IMR-90 (cell line): ENCODE measurements around the gene SPINK14. TPM values are rescaled to one million over a fixed set of nuclear protein-coding genes. Genes with fewer than 3 reads are reported as not detected.

Source experiments
- ATAC-seq: fragments of 200-7000 bp; cut with Tn5 transposase; 2 replicates; pipeline ENCODE4 v1.9.1; 2020; ENCODE audit warnings: low read depth, mild to moderate bottlenecking, moderate library complexity
- BruUV-seq: library from RNA; stranded (reverse); fragments of 400-500 nt; replicated peaks from 2 replicates; lab custom pipeline; 2021; lab: Mats Ljungman, UMichigan
- CTCF ChIA-PET: fragments of 300-600 bp; formaldehyde crosslinking; extraction: SDS; loops from one replicate; lab custom pipeline; 2021; ENCODE audit warnings: antibody characterized with exemption; lab: Yijun Ruan, JAX
- POLR2A ChIA-PET: fragments of 300-600 bp; sonication (Branson Sonifier 250); formaldehyde crosslinking; loops from one replicate; lab custom pipeline; 2022; ENCODE audit warnings: antibody characterized with exemption; ENCODE audit not compliant: unreplicated experiment; lab: Charles Lee
- DNase-seq: peaks from one replicate; pipeline ENCODE4 v3.0.0; 2013
- H2AFZ ChIP-seq: replicated peaks from 2 replicates; pipeline ENCODE3; 2013; ENCODE audit warnings: low read length, mild to moderate bottlenecking; ENCODE audit not compliant: poor library complexity
- H2AK5ac ChIP-seq: 2 replicates; pipeline ENCODE4 v1.6.1; 2013; ENCODE audit warnings: low read depth, low read length, inconsistent platforms
- H2AK9ac ChIP-seq: replicated peaks from 2 replicates; pipeline ENCODE3; 2013; ENCODE audit warnings: mild to moderate bottlenecking, low read depth, low read length, moderate library complexity; ENCODE audit not compliant: poor library complexity
- H2BK120ac ChIP-seq: 2 replicates; pipeline ENCODE4 v1.6.1; 2013; ENCODE audit warnings: low read depth, low read length, inconsistent platforms
- H2BK15ac ChIP-seq: 3 replicates; pipeline ENCODE4 v1.6.1; 2013; ENCODE audit warnings: low read depth, low read length, inconsistent platforms
- H2BK20ac ChIP-seq: 2 replicates; pipeline ENCODE4 v1.6.1; 2013; ENCODE audit warnings: low read depth, mild to moderate bottlenecking, inconsistent platforms, low read length, moderate library complexity
- H2BK5ac ChIP-seq: 2 replicates; pipeline ENCODE4 v1.6.1; 2013; ENCODE audit warnings: mild to moderate bottlenecking, low read depth, low read length, inconsistent platforms; ENCODE audit not compliant: poor library complexity, severe bottlenecking
- H3K14ac ChIP-seq: replicated peaks from 2 replicates; pipeline ENCODE4 v1.6.1; 2013; ENCODE audit warnings: low read depth, low read length, inconsistent platforms
- H3K18ac ChIP-seq: 2 replicates; pipeline ENCODE4 v1.6.1; 2013; ENCODE audit warnings: low read depth, low read length, control low read depth
- H3K23ac ChIP-seq: 2 replicates; pipeline ENCODE4 v1.6.1; 2013; ENCODE audit warnings: low read depth, low read length, inconsistent platforms
- H3K27ac ChIP-seq: 2 replicates; pipeline ENCODE4 v1.5.1; 2013; ENCODE audit warnings: mild to moderate bottlenecking, control low read depth, low read length; ENCODE audit not compliant: insufficient read depth
- H3K27me3 ChIP-seq: 2 replicates; pipeline ENCODE4 v1.6.1; 2013; ENCODE audit warnings: low read length; ENCODE audit not compliant: control insufficient read depth, insufficient read depth
- H3K36me3 ChIP-seq: 2 replicates; pipeline ENCODE4 v1.6.1; 2013; ENCODE audit warnings: low read length, mixed read lengths; ENCODE audit not compliant: control insufficient read depth, insufficient read depth
- H3K4ac ChIP-seq: 2 replicates; pipeline ENCODE4 v1.6.1; 2013; ENCODE audit warnings: low read depth, low read length, inconsistent platforms
- H3K4me1 ChIP-seq: 2 replicates; pipeline ENCODE4 v1.6.1; 2013; ENCODE audit warnings: low read length, mixed read lengths; ENCODE audit not compliant: control insufficient read depth, insufficient read depth
- H3K4me2 ChIP-seq: 2 replicates; pipeline ENCODE4 v1.6.1; 2013; ENCODE audit warnings: low read depth, mild to moderate bottlenecking, control low read depth, low read length, moderate library complexity
- H3K4me3 ChIP-seq: 2 replicates; pipeline ENCODE4 v1.5.1; 2013; ENCODE audit warnings: low read depth, mild to moderate bottlenecking, control low read depth, low read length, moderate library complexity; ENCODE audit not compliant: insufficient read depth
- H3K56ac ChIP-seq: 2 replicates; pipeline ENCODE4 v1.6.1; 2013; ENCODE audit warnings: low read length, inconsistent platforms; ENCODE audit not compliant: insufficient read depth; ENCODE audit errors: extremely low read depth
- H3K79me1 ChIP-seq, 2 experiments: 2 replicates each; pipeline ENCODE4 v1.6.1; 2013; ENCODE audit warnings: low read length in 2 of 2, inconsistent platforms in 1 of 2, low read depth in 1 of 2
- H3K9ac ChIP-seq: 2 replicates; pipeline ENCODE4 v1.6.1; 2013; ENCODE audit warnings: low read depth, low read length, control low read depth
- H3K9me1 ChIP-seq: 2 replicates; pipeline ENCODE4 v1.6.1; 2013; ENCODE audit warnings: low read length, inconsistent platforms; ENCODE audit not compliant: insufficient read depth
- H3K9me3 ChIP-seq: 2 replicates; pipeline ENCODE4 v1.6.1; 2013; ENCODE audit warnings: low read length; ENCODE audit not compliant: control insufficient read depth, insufficient read depth
- H4K20me1 ChIP-seq: 2 replicates; pipeline ENCODE4 v1.6.1; 2013; ENCODE audit warnings: low read length, inconsistent platforms; ENCODE audit not compliant: insufficient read depth
- H4K5ac ChIP-seq: 2 replicates; pipeline ENCODE4 v1.6.1; 2013; ENCODE audit warnings: mild to moderate bottlenecking, low read depth, low read length, control low read depth
- H4K8ac ChIP-seq, 2 experiments: 2 replicates each; pipeline ENCODE4 v1.6.1; 2013; ENCODE audit warnings: low read depth in 2 of 2, low read length in 2 of 2, control low read depth in 1 of 2, inconsistent platforms in 1 of 2
- H4K91ac ChIP-seq: 2 replicates; pipeline ENCODE4 v1.6.1; 2013; ENCODE audit warnings: low read depth, low read length, inconsistent platforms; ENCODE audit not compliant: insufficient read depth
- BHLHE40 ChIP-seq: fragments of 150-350 bp; IDR thresholded peaks from 2 replicates; pipeline ENCODE4 v1.6.1; 2016; ENCODE audit warnings: mild to moderate bottlenecking, low read depth, low read length
- CEBPB ChIP-seq: IDR thresholded peaks from 2 replicates; pipeline ENCODE4 v1.6.1; 2012; ENCODE audit warnings: low read depth, low read length, improper control_type of control experiment
- CHD1 ChIP-seq: IDR thresholded peaks from 2 replicates; pipeline ENCODE4 v1.6.1; 2012; ENCODE audit warnings: low read depth, low read length, improper control_type of control experiment
- FOS ChIP-seq: fragments of 150-350 bp; IDR thresholded peaks from 2 replicates; pipeline ENCODE4 v1.6.1; 2016; ENCODE audit warnings: low read depth, low read length
- MAFK ChIP-seq: IDR thresholded peaks from 2 replicates; pipeline ENCODE4 v1.6.1; 2012; ENCODE audit warnings: low read depth, low read length, improper control_type of control experiment
- MAZ ChIP-seq: IDR thresholded peaks from 2 replicates; pipeline ENCODE4 v1.6.1; 2012; ENCODE audit warnings: low read depth, mild to moderate bottlenecking, low read length, improper control_type of control experiment, moderate library complexity, borderline replicate concordance
- MXI1 ChIP-seq: IDR thresholded peaks from 2 replicates; pipeline ENCODE4 v1.6.1; 2012; ENCODE audit warnings: low read depth, mild to moderate bottlenecking, low read length, moderate library complexity, borderline replicate concordance
- NFE2L2 ChIP-seq: fragments of 150-350 bp; IDR thresholded peaks from 2 replicates; pipeline ENCODE4 v1.6.1; 2016; ENCODE audit warnings: low read depth, mild to moderate bottlenecking, low read length
- POLR2A ChIP-seq: IDR thresholded peaks from 2 replicates; pipeline ENCODE4 v1.6.1; 2012; ENCODE audit warnings: mild to moderate bottlenecking, low read depth, low read length
- RAD21 ChIP-seq: IDR thresholded peaks from 2 replicates; pipeline ENCODE4 v1.6.1; 2012; ENCODE audit warnings: low read length, improper control_type of control experiment
- RCOR1 ChIP-seq: IDR thresholded peaks from 2 replicates; pipeline ENCODE4 v1.6.1; 2012; ENCODE audit warnings: mild to moderate bottlenecking, low read length, improper control_type of control experiment; ENCODE audit not compliant: insufficient replicate concordance
- RFX5 ChIP-seq: IDR thresholded peaks from 2 replicates; pipeline ENCODE4 v1.8.0; 2012; ENCODE audit warnings: low read depth, mild to moderate bottlenecking, low read length, moderate library complexity
- SMC3 ChIP-seq: fragments of 150-350 bp; IDR thresholded peaks from 2 replicates; pipeline ENCODE4 v1.6.1; 2016; ENCODE audit warnings: low read depth, mild to moderate bottlenecking, antibody characterized with exemption, low read length, moderate library complexity
- WGBS, 2 experiments: methylation state at CpG; one replicate each; pipeline versions ENCODE4 v1.1.5 to v1.1.7; 2013; ENCODE audit warnings: missing lambda C conversion rate in 2 of 2; ENCODE audit not compliant: insufficient read length in 1 of 2; ENCODE audit errors: extremely low coverage in 2 of 2; 5-methylcytosine and 5-hydroxymethylcytosine counted together
- dilution Hi-C: fragments of 300-500 bp; cut with HindIII; formaldehyde crosslinking; loops from one replicate; pipeline ENCODE4 v1.14.3; 2018; ENCODE audit warnings: low sequenced_read_pairs; ENCODE audit not compliant: unreplicated experiment
- in situ Hi-C: fragments of 300-500 bp; cut with MboI; formaldehyde crosslinking; loops from 3 replicates; pipeline ENCODE4 v1.14.3; 2019; ENCODE audit warnings: low sequenced_read_pairs, inconsistent platforms, mixed read lengths
- intact Hi-C: fragments of 100-400 bp; cut with micrococcal nuclease; formaldehyde crosslinking; loops from 2 replicates; pipeline ENCODE4 v1.10.0; 2022
- polyA plus RNA-seq, 3 experiments: library from polyadenylated mRNA; depleted of rRNA; stranded (reverse); fragments of >200 nt; gene quantifications; 2 replicates each; pipeline ENCODE4 v1.2.3, GENCODE V29; 2012; ENCODE audit warnings: low replicate concordance in 1 of 3
- total RNA-seq: library from RNA; depleted of rRNA; stranded (reverse); fragments of >200 nt; gene quantifications from 2 replicates; pipeline ENCODE4 v1.2.3, GENCODE V29; 2012
- TF ChIP-seq, protein P1 (sequence below): fragments of 150-350 bp; IDR thresholded peaks from 2 replicates; pipeline ENCODE4 v1.6.1; 2017; ENCODE audit warnings: mild to moderate bottlenecking, antibody characterized with exemption, low read length, low read depth
- TF ChIP-seq, protein P2 (sequence below): fragments of 150-350 bp; IDR thresholded peaks from 2 replicates; pipeline ENCODE4 v1.6.1; 2016; ENCODE audit warnings: low read depth, mild to moderate bottlenecking, low read length, moderate library complexity, borderline replicate concordance
- TF ChIP-seq, protein P3 (sequence below): conservative IDR thresholded peaks from 2 replicates; pipeline ENCODE4 v1.5.1; 2012; ENCODE audit warnings: mild to moderate bottlenecking, low read depth, low read length, improper control_type of control experiment

The SPINK14 gene
- total and polyA plus RNA-seq, 2 of the 4 experiments (the other 2 are of a cell fraction) = not detected

DNA sequence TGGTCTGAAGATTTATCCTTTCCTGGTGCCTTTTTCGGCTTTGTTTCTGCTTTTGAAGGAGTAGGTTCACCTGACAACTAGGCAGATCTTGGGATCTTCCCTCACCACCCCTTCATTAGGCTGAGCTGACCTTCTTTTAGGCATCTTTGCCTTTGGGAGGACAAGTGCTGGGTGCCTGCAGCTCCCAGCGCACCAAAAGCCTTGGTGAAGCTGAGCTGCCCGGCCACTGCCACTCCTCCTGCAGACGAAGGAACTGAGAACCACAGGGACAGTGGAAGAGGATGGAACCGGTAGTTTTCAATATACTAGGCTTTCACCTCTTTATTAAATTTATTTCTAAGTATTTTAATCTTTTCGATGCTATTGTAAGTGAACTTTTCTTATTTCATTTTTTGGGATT is 53.2 kb downstream of the SPINK14 start:
- Histone ChIP-seq H3K4me1 (no peaks in the 10 kb centered on the region), H3K27me3 (no peaks in the 10 kb centered on the region), H3K27ac (no peak overlapping the region), H4K5ac (no peak overlapping the region), H2AFZ (no peak overlapping the region), H2BK15ac (no peak overlapping the region), H4K8ac (no peak overlapping the region), H3K4me3 (no peak overlapping the region), H2AK5ac (no peak overlapping the region), H3K18ac (no peak overlapping the region), H3K9ac (no peak overlapping the region), H3K36me3 (no peaks in the 10 kb centered on the region), H4K91ac (no peak overlapping the region), H4K20me1 (no peaks in the 10 kb centered on the region), H2AK9ac (no peak overlapping the region), H3K9me3 (no peaks in the 10 kb centered on the region), H3K9me1 (no peaks in the 10 kb centered on the region), H2BK120ac (no peak overlapping the region), H3K79me1 (no peaks in the 10 kb centered on the region), H3K4me2 (no peak overlapping the region), H3K4ac (no peak overlapping the region), H3K56ac (no peak overlapping the region), H2BK5ac (no peak overlapping the region), H2BK20ac (no peak overlapping the region), H3K14ac (no peak overlapping the region), H3K23ac (no peak overlapping the region)
- in situ Hi-C loops (no loop called here), dilution Hi-C loops (no loop called here), intact Hi-C loops (loop anchor here (5.0 kb wide), 1 partner anchor 116 kb away; the partner anchor contains the start of gene SPINK9)
- DNase-seq = no peak
- no CpG with 5 or more reads among the region's 6 CpGs for WGBS, 2 experiments
- no TSS peak for BruUV-seq
- TF ChIP-seq NFE2L2 = no peak
- TF ChIP-seq, protein P1, sequence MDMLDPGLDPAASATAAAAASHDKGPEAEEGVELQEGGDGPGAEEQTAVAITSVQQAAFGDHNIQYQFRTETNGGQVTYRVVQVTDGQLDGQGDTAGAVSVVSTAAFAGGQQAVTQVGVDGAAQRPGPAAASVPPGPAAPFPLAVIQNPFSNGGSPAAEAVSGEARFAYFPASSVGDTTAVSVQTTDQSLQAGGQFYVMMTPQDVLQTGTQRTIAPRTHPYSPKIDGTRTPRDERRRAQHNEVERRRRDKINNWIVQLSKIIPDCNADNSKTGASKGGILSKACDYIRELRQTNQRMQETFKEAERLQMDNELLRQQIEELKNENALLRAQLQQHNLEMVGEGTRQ = no peak
- TF ChIP-seq POLR2A = no peak
- no peak for TF ChIP-seq MXI1
- no peak for TF ChIP-seq BHLHE40
- TF ChIP-seq RCOR1 = no peak
- no peak for TF ChIP-seq FOS
- TF ChIP-seq MAZ = no peak
- no peak for TF ChIP-seq CHD1
- TF ChIP-seq, protein P2, sequence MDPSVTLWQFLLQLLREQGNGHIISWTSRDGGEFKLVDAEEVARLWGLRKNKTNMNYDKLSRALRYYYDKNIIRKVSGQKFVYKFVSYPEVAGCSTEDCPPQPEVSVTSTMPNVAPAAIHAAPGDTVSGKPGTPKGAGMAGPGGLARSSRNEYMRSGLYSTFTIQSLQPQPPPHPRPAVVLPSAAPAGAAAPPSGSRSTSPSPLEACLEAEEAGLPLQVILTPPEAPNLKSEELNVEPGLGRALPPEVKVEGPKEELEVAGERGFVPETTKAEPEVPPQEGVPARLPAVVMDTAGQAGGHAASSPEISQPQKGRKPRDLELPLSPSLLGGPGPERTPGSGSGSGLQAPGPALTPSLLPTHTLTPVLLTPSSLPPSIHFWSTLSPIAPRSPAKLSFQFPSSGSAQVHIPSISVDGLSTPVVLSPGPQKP = no peak
- no peak for TF ChIP-seq RAD21
- TF ChIP-seq, protein P3, sequence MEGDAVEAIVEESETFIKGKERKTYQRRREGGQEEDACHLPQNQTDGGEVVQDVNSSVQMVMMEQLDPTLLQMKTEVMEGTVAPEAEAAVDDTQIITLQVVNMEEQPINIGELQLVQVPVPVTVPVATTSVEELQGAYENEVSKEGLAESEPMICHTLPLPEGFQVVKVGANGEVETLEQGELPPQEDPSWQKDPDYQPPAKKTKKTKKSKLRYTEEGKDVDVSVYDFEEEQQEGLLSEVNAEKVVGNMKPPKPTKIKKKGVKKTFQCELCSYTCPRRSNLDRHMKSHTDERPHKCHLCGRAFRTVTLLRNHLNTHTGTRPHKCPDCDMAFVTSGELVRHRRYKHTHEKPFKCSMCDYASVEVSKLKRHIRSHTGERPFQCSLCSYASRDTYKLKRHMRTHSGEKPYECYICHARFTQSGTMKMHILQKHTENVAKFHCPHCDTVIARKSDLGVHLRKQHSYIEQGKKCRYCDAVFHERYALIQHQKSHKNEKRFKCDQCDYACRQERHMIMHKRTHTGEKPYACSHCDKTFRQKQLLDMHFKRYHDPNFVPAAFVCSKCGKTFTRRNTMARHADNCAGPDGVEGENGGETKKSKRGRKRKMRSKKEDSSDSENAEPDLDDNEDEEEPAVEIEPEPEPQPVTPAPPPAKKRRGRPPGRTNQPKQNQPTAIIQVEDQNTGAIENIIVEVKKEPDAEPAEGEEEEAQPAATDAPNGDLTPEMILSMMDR = no peak
- TF ChIP-seq RFX5 = no peak
- no peak for TF ChIP-seq MAFK
- no peak for TF ChIP-seq CEBPB
- no peak for TF ChIP-seq SMC3
- ChIA-PET POLR2A (no interaction called here), CTCF (interaction anchor here (0.7 to 0.9 kb wide), 2 partner anchors 9 to 1292 kb away, joined by 3 read pairs; no protein-coding TSS in a partner anchor)
- no peak for ATAC-seq
